GM10266 (cell line): ENCODE measurements around the gene CIROP.

Experiments used
- DNase-seq: peaks from one replicate; pipeline ENCODE4 v3.0.0; 2012; ENCODE audit errors: extremely low spot score
- TF ChIP-seq, protein P1 (sequence below): IDR thresholded peaks from 2 replicates; pipeline ENCODE4 v1.5.1; 2012; ENCODE audit warnings: mild to moderate bottlenecking, low read depth; ENCODE audit not compliant: control insufficient read depth, insufficient read depth; ENCODE audit errors: missing control alignments

Gene CIROP

DNA sequence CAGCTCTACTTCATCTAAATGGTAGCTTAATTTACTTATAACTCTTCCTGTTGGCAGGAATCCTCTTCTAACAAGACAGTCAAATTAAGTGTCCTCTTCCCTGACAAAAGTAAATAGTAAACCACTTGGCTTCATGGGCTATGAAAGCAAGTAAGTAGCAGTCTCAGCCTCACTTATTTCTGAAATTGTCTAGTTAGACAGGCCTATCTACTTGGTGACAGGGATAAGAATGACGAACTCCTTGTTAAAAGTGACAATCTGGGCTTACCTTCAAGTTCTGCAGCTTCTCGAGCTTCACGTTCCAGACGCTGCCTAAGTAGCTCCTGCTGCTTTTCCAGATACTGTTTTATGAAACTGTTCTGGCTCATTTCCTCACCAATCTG lies 14.5 kb downstream of the CIROP start:
- TF ChIP-seq, protein P1, sequence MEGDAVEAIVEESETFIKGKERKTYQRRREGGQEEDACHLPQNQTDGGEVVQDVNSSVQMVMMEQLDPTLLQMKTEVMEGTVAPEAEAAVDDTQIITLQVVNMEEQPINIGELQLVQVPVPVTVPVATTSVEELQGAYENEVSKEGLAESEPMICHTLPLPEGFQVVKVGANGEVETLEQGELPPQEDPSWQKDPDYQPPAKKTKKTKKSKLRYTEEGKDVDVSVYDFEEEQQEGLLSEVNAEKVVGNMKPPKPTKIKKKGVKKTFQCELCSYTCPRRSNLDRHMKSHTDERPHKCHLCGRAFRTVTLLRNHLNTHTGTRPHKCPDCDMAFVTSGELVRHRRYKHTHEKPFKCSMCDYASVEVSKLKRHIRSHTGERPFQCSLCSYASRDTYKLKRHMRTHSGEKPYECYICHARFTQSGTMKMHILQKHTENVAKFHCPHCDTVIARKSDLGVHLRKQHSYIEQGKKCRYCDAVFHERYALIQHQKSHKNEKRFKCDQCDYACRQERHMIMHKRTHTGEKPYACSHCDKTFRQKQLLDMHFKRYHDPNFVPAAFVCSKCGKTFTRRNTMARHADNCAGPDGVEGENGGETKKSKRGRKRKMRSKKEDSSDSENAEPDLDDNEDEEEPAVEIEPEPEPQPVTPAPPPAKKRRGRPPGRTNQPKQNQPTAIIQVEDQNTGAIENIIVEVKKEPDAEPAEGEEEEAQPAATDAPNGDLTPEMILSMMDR, result no peak

GRCh38 chr14:23089498-23090253 lies 15.1 kb downstream of the CIROP start:
- no peak for DNase-seq
- TF ChIP-seq, protein P1, result no peak

More for the DNA sequence above, 14.5 kb downstream of the CIROP start:
- DNase-seq, result no peak

GRCh38 chr14:23086565-23086964 lies 18.2 kb downstream of the CIROP start:
- DNase-seq, result no peak
- TF ChIP-seq, protein P1, result no peak

- no peak for DNase-seq
- TF ChIP-seq, protein P1, result no peak
Observed at GRCh38 chr14:23085458-23085857, 19.3 kb downstream of the CIROP start.

DNA sequence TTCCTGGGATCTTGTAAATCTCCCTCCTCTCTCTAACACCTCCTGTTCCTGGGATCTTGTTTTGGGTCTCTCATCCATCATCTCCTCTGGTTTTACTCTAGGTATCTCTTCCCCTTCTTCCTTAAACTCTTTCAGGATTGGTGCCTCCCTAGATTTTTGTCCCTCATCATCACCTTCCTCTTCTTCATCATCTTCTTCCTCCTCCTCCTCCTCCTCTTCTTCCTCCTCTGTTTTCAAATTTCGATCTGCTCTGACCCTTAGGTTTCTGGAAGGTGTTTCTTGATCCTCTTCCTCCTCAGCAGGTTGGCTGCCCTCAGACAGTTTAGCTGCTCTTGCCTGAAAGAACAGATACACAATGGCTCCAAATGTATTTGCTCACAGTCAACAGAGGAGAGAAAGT lies 24.3 kb downstream of the CIROP start:
- DNase-seq, result no peak
- TF ChIP-seq, protein P1, result no peak

DNA sequence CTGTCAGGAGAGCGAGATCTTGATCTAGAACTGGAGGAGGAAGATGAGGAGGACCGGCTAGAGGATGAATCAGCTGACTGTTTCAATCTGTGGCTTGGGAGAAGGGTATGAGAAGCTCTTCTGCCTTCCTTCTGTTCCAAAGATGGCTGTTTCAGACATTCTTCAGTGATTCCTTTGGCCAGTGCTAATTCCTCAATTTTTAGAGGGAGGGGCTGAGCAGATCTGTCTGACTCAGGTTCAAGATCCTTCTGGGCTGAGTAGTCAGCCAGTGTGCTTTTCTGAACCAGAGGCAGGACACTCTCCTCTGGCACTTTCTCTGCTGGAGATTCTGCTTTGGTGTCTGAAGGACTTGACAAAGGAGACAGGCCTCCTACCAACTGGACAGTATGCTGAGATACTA lies 25.1 kb downstream of the CIROP start:
- TF ChIP-seq, protein P1, result no peak
- no peak for DNase-seq

GRCh38 chr14:23078692-23079116 lies 26.1 kb downstream of the CIROP start:
- TF ChIP-seq, protein P1, result no peak
- DNase-seq, result no peak
